HUES64 (cell line): ENCODE results near the gene TMEM59L.

ENCODE experiments used
- H3K27ac ChIP-seq: 2 replicates; pipeline ENCODE4 v1.7.0; 2013; ENCODE audit warnings: low read depth, low read length, inconsistent platforms
- H3K27me3 ChIP-seq: 2 replicates; pipeline ENCODE4 v1.6.1; 2013; ENCODE audit warnings: mild to moderate bottlenecking, low read length; ENCODE audit not compliant: insufficient read depth
- H3K36me3 ChIP-seq: 2 replicates; pipeline ENCODE4 v1.6.1; 2013; ENCODE audit warnings: mild to moderate bottlenecking, low read length; ENCODE audit not compliant: insufficient read depth
- H3K4me1 ChIP-seq: 2 replicates; pipeline ENCODE4 v1.6.1; 2013; ENCODE audit warnings: mild to moderate bottlenecking, low read length, moderate library complexity; ENCODE audit not compliant: insufficient read depth
- H3K4me3 ChIP-seq: 2 replicates; pipeline ENCODE4 v1.5.1; 2013; ENCODE audit warnings: mild to moderate bottlenecking, low read length, moderate library complexity
- H3K9ac ChIP-seq: 2 replicates; pipeline ENCODE4 v1.6.1; 2013; ENCODE audit warnings: mild to moderate bottlenecking, low read depth, low read length
- H3K9me3 ChIP-seq: 2 replicates; pipeline ENCODE4 v1.6.1; 2013; ENCODE audit warnings: low read depth, low read length; ENCODE audit not compliant: insufficient read depth
- WGBS: fragments of 150-250, 120-280 bp; methylation state at CpG from one replicate; pipeline ENCODE4 v1.1.7; 2013; ENCODE audit warnings: missing lambda C conversion rate; 5-methylcytosine and 5-hydroxymethylcytosine counted together

The TMEM59L gene

DNA sequence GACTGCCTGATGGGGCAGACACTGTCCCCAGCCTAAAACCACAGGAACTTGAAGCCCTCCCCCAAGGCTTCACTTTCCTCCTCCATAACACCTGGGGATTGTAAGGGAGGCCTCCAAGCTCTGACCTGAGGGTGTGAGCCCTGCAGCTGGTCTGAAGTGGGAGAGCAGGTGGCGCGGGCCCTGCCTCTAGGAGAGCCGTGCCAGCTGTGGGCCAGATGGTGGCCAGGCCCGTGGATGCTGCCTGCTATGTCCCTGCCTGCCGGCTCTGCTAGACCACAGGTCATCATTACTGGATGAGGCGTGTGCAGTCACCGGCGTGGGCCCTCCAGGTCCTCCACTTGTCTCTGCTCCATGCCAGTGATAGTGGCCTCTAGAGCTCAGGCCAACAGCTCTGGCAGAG lies 20.7 kb downstream of the TMEM59L start:
- Histone ChIP-seq H3K4me1 (peaks cover 4% of the 10 kb centered on the region; the same call in 1 of the 2 replicates), H3K9me3 (no peaks in the 10 kb centered on the region), H3K9ac (no peak overlapping the region), H3K27me3 (peaks cover 15% of the 10 kb centered on the region), H3K4me3 (no peak overlapping the region), H3K27ac (no peak overlapping the region), H3K36me3 (no peaks in the 10 kb centered on the region)
- 85% methylated on average over 8 of the region's 8 CpGs for WGBS

- peaks cover 15% of the 10 kb centered on the region for H3K27me3 ChIP-seq
- H3K9me3 ChIP-seq: no peaks in the 10 kb centered on the region
- no peak overlapping the region for H3K4me3 ChIP-seq
- H3K4me1 ChIP-seq: peaks cover 4% of the 10 kb centered on the region; the same call in 1 of the 2 replicates
- H3K27ac ChIP-seq: no peak overlapping the region
- H3K36me3 ChIP-seq: no peaks in the 10 kb centered on the region
- no peak overlapping the region for H3K9ac ChIP-seq
- WGBS: 80% methylated on average over 12 of the region's 12 CpGs
These were observed 22.1 kb downstream of the TMEM59L start for GRCh38 chr19:18634612-18635297.

- Histone ChIP-seq H3K4me3 (peak overlapping the region; percentile 8; the same call in 1 of the 2 replicates), H3K9ac (no peak overlapping the region), H3K27me3 (peaks cover 15% of the 10 kb centered on the region), H3K9me3 (no peaks in the 10 kb centered on the region), H3K27ac (no peak overlapping the region), H3K36me3 (no peaks in the 10 kb centered on the region), H3K4me1 (peaks cover 4% of the 10 kb centered on the region; the same call in 1 of the 2 replicates)
- 25% methylated on average over 6 of the region's 6 CpGs for WGBS
These were observed 23.1 kb downstream of the TMEM59L start for GRCh38 chr19:18635831-18636182.

DNA sequence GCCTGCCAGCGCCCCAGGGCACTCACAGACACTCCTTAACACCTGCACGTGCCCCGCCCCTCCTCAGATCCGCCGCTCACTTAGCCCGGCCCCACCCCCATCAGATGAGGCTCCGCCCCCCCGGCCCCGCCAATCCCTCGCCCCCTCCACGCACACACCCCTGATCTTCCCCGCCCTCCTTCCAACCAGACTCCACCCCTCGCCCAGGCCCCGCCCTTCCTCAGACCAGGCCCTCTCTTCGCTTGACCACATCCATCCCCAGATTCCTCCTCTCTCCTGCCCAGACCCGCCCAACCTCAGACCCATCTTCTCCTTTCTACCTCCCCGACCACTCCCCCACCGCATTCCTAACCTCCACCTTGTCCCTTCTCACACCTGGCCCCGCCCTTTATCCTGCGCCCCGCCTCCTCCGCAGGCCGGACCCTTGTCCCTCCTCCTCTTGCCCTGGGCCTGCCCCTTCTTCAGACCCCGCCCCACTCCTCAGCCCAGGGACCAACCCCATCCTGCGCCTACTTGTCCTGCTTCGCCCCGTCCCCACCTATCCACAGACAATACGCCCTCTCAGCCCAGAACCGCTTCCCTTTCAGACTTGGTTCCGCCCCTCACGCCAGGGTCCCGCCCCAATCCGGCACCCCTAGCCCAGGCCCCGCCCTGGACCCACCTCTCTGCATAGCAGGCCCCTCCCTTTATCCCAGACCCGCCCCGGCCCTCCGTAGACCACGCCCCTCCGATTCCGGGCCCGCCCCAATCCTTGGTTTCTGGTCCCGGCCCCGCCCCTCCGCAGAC lies 23.7 kb downstream of the TMEM59L start:
- H3K4me3 ChIP-seq: peak overlapping the region; percentile 89
- H3K9ac ChIP-seq: no peak overlapping the region
- H3K4me1 ChIP-seq: peaks cover 4% of the 10 kb centered on the region; the same call in 1 of the 2 replicates
- H3K27me3 ChIP-seq: peaks cover 15% of the 10 kb centered on the region
- H3K36me3 ChIP-seq: no peaks in the 10 kb centered on the region
- H3K27ac ChIP-seq: no peak overlapping the region
- WGBS: under 1% methylated on average over 43 of the region's 44 CpGs
- no peaks in the 10 kb centered on the region for H3K9me3 ChIP-seq

GRCh38 chr19:18636969-18637629 lies 24.4 kb downstream of the TMEM59L start, which contains the start of gene KLHL26:
Gene KLHL26 (plus strand): TSS chr19:18637028. CDS start chr19:18637055, 27 bp downstream.
- 6% methylated on average over 47 of the region's 47 CpGs for WGBS
- no peak within 1 kb of the TSS for H3K27ac ChIP-seq

GRCh38 chr19:18637673-18638630 lies 25.3 kb downstream of the TMEM59L start:
- Histone ChIP-seq H3K4me3 (peak overlapping the region; percentile 89), H3K4me1 (peaks cover 4% of the 10 kb centered on the region; the same call in 1 of the 2 replicates), H3K27me3 (peaks cover 15% of the 10 kb centered on the region), H3K9ac (no peak overlapping the region), H3K9me3 (no peaks in the 10 kb centered on the region), H3K27ac (no peak overlapping the region), H3K36me3 (no peaks in the 10 kb centered on the region)
- 78% methylated on average over 2 of the region's 3 CpGs for WGBS

More at GRCh38 chr19:18636969-18637629, 24.4 kb downstream of the TMEM59L start, which contains the start of gene KLHL26:
- peak within 1 kb of the TSS; percentile 89 for H3K4me3 ChIP-seq
- H3K9me3 ChIP-seq: no peaks in the 10 kb centered on the region
- H3K36me3 ChIP-seq: no peaks in the 10 kb centered on the region
- H3K9ac ChIP-seq: peak within 1 kb of the TSS; percentile 85
- peaks cover 4% of the 10 kb centered on the region; the same call in 1 of the 2 replicates for H3K4me1 ChIP-seq
- peaks cover 15% of the 10 kb centered on the region for H3K27me3 ChIP-seq

DNA sequence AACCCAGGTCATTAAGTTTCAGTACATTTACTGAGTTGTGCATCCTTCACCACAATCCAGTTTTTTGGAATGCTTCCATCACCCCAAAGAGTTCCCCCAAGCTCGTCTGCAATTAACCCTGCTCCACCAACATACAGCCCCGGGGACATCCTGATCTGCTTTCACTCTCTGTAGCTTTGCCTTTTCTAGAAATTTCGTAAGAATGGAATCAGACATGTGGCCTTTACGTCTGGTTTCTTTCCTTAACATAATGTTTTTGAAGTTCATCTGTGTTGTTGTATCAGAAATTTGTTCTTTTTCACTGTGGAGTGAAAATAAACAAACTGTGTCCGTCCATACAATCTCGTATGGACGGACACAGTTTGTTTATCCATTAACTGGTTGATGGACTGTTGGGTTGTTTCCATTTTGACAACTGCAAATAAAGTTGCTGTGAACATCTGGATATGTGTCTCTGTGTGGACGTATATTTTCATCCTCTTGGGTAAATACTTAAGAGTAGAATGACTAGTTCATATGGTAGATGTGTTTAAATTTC lies 27.1 kb downstream of the TMEM59L start:
- no peaks in the 10 kb centered on the region for H3K9me3 ChIP-seq
- H3K27me3 ChIP-seq: peaks cover 10% of the 10 kb centered on the region; the same call in 1 of the 2 replicates
- 91% methylated on average over 8 of the region's 8 CpGs for WGBS

GRCh38 chr19:18644196-18645034 lies 31.7 kb downstream of the TMEM59L start:
- no peak overlapping the region for H3K27ac ChIP-seq
- 80% methylated on average over 15 of the region's 15 CpGs for WGBS
- no peak overlapping the region for H3K9ac ChIP-seq

More for the DNA sequence above, 27.1 kb downstream of the TMEM59L start:
- H3K4me1 ChIP-seq: peaks cover 8% of the 10 kb centered on the region; the same call in 1 of the 2 replicates
- no peak overlapping the region for H3K9ac ChIP-seq
- no peak overlapping the region for H3K4me3 ChIP-seq
- H3K27ac ChIP-seq: no peak overlapping the region
- H3K36me3 ChIP-seq: no peaks in the 10 kb centered on the region

GRCh38 chr19:18645035-18645511 lies 32.4 kb downstream of the TMEM59L start:
- H3K36me3 ChIP-seq: no peaks in the 10 kb centered on the region
- H3K27me3 ChIP-seq: no peaks in the 10 kb centered on the region
- H3K4me3 ChIP-seq: no peak overlapping the region
- H3K4me1 ChIP-seq: peaks cover 12% of the 10 kb centered on the region; the same call in 1 of the 2 replicates
- H3K9ac ChIP-seq: no peak overlapping the region
- H3K9me3 ChIP-seq: no peaks in the 10 kb centered on the region
- H3K27ac ChIP-seq: no peak overlapping the region
- WGBS: 88% methylated on average over 13 of the region's 13 CpGs

More at GRCh38 chr19:18644196-18645034, 31.7 kb downstream of the TMEM59L start:
- peaks cover 10% of the 10 kb centered on the region; the same call in 1 of the 2 replicates for H3K4me1 ChIP-seq
- H3K9me3 ChIP-seq: no peaks in the 10 kb centered on the region
- H3K36me3 ChIP-seq: no peaks in the 10 kb centered on the region
- H3K27me3 ChIP-seq: no peaks in the 10 kb centered on the region
- H3K4me3 ChIP-seq: no peak overlapping the region
